H1 (cell line): ENCODE measurements around the gene ARL11. TPM values are rescaled to one million over a fixed set of nuclear protein-coding genes. Genes with fewer than 3 reads are reported as not detected.

Experiments
- CTCF ChIA-PET: fragments of 300-600 bp; sonication (Branson Sonifier 250); formaldehyde crosslinking; loops from one replicate; lab custom pipeline; 2021; ENCODE audit not compliant: partially characterized antibody; lab: Charles Lee
- POLR2A ChIA-PET: fragments of 300-600 bp; sonication (Branson Sonifier 250); formaldehyde crosslinking; loops from one replicate; lab custom pipeline; 2021; ENCODE audit warnings: inconsistent platforms; ENCODE audit not compliant: partially characterized antibody; lab: Charles Lee
- DNase-seq, 2 experiments: peaks; one replicate each; pipeline versions ENCODE4 v3.0.0 to v3.0.0-alpha.2; 2010 to 2022; ENCODE audit warnings: low spot score in 2 of 2, low read depth in 1 of 2, mixed read lengths in 1 of 2
- FAIRE-seq: peaks from 2 replicates; lab custom pipeline; 2011; peaks lifted over from hg19 to GRCh38; lab: Jason Lieb, UNC
- H2AFZ ChIP-seq: 2 replicates; pipeline ENCODE4 v1.8.1; 2012; ENCODE audit warnings: low read length, inconsistent platforms
- H2AK5ac ChIP-seq: 2 replicates; pipeline ENCODE4 v1.6.1; 2013; ENCODE audit warnings: low read depth, low read length
- H2BK120ac ChIP-seq: replicated peaks from 2 replicates; pipeline ENCODE3; 2013; ENCODE audit warnings: low read depth, low read length, inconsistent platforms
- H2BK12ac ChIP-seq: 2 replicates; pipeline ENCODE4 v1.6.1; 2013; ENCODE audit warnings: low read depth, low read length
- H2BK15ac ChIP-seq: 2 replicates; pipeline ENCODE4 v1.6.1; 2013; ENCODE audit warnings: low read length
- H2BK20ac ChIP-seq: 2 replicates; pipeline ENCODE4 v1.6.1; 2013; ENCODE audit warnings: low read length
- H2BK5ac ChIP-seq: 2 replicates; pipeline ENCODE4 v1.6.1; 2013; ENCODE audit warnings: low read depth, low read length
- H3K14ac ChIP-seq: 2 replicates; pipeline ENCODE4 v1.6.1; 2013; ENCODE audit warnings: inconsistent platforms; ENCODE audit not compliant: insufficient read length
- H3K18ac ChIP-seq: 2 replicates; pipeline ENCODE4 v1.6.1; 2013; ENCODE audit warnings: low read length; ENCODE audit errors: extremely low read depth
- H3K23ac ChIP-seq: 2 replicates; pipeline ENCODE4 v1.6.1; 2013; ENCODE audit warnings: inconsistent platforms; ENCODE audit not compliant: insufficient read length
- H3K23me2 ChIP-seq: 2 replicates; pipeline ENCODE4 v1.6.1; 2013; ENCODE audit warnings: low read depth, low read length
- H3K27ac ChIP-seq: 2 replicates; pipeline ENCODE4 v1.6.1; 2011; ENCODE audit warnings: low read depth, low read length, inconsistent platforms
- H3K27me3 ChIP-seq, 4 experiments: replicated peaks in 1 of 4; 1 replicate in 1 of 4; 2 replicates in 3 of 4; pipeline versions ENCODE4 v1.6.1 to v1.8.1; 2011 to 2013; ENCODE audit warnings: low read length in 3 of 4, mild to moderate bottlenecking in 3 of 4, inconsistent platforms in 2 of 4, mixed read lengths in 2 of 4, moderate library complexity in 1 of 4; ENCODE audit not compliant: control insufficient read depth in 3 of 4, insufficient read depth in 3 of 4; ENCODE audit errors: extremely low read depth in 1 of 4
- H3K36me3 ChIP-seq, 4 experiments: 2 replicates each; pipeline versions ENCODE4 v1.6.1 to v1.8.1; 2011 to 2013; ENCODE audit warnings: mild to moderate bottlenecking in 4 of 4, low read length in 3 of 4, moderate library complexity in 2 of 4, control low read depth in 1 of 4, inconsistent platforms in 1 of 4; ENCODE audit not compliant: insufficient read depth in 4 of 4, control insufficient read depth in 2 of 4
- H3K4ac ChIP-seq: replicated peaks from 2 replicates; pipeline ENCODE3; 2013; ENCODE audit warnings: low read length, low read depth, mixed read lengths, inconsistent platforms; ENCODE audit not compliant: insufficient read length
- H3K4me1 ChIP-seq, 4 experiments: replicated peaks in 1 of 4; 1 replicate in 1 of 4; 2 replicates in 3 of 4; pipeline versions ENCODE4 v1.6.1 to v1.8.1; 2011 to 2013; ENCODE audit warnings: low read length in 3 of 4, inconsistent platforms in 2 of 4, mixed read lengths in 1 of 4; ENCODE audit not compliant: insufficient read depth in 4 of 4, control insufficient read depth in 3 of 4
- H3K4me2 ChIP-seq, 2 experiments: 2 replicates each; pipeline versions ENCODE4 v1.6.1 to v1.8.1; 2011 to 2013; ENCODE audit warnings: low read depth in 2 of 2, low read length in 2 of 2, control low read depth in 1 of 2, inconsistent platforms in 1 of 2, mild to moderate bottlenecking in 1 of 2; ENCODE audit not compliant: insufficient read depth in 1 of 2
- H3K4me3 ChIP-seq, 4 experiments: fragments of 200-600, 300-600 bp in 1 of 4; sonication (generic), shearing (Covaris generic), sonication (Bioruptor Twin) in 1 of 4; 2 replicates each; pipeline versions ENCODE4 v1.5.1 to v1.8.1; 2011 to 2016; ENCODE audit warnings: low read length in 4 of 4, low read depth in 3 of 4, control low read depth in 2 of 4, inconsistent platforms in 2 of 4, mild to moderate bottlenecking in 2 of 4, mixed read lengths in 1 of 4, moderate library complexity in 1 of 4; ENCODE audit not compliant: insufficient read depth in 2 of 4; ENCODE audit errors: extremely low read depth in 1 of 4
- H3K56ac ChIP-seq: replicated peaks from 2 replicates; pipeline ENCODE3; 2013; ENCODE audit warnings: low read depth, mild to moderate bottlenecking, mixed read lengths, low read length, inconsistent platforms; ENCODE audit not compliant: insufficient read length
- H3K79me1 ChIP-seq: 2 replicates; pipeline ENCODE4 v1.6.1; 2013; ENCODE audit warnings: low read depth, low read length, control low read depth
- H3K79me2 ChIP-seq, 2 experiments: 2 replicates each; pipeline versions ENCODE4 v1.6.1 to v1.8.1; 2012 to 2013; ENCODE audit warnings: low read length in 2 of 2, mild to moderate bottlenecking in 2 of 2, inconsistent platforms in 1 of 2; ENCODE audit not compliant: insufficient read depth in 2 of 2, control insufficient read depth in 1 of 2
- H3K9ac ChIP-seq, 4 experiments: replicated peaks in 1 of 4; 1 replicate in 1 of 4; 2 replicates in 3 of 4; pipeline versions ENCODE4 v1.6.1 to v1.8.1; 2011 to 2013; ENCODE audit warnings: low read depth in 3 of 4, low read length in 3 of 4, control low read depth in 2 of 4, mild to moderate bottlenecking in 2 of 4, moderate library complexity in 2 of 4, inconsistent platforms in 1 of 4; ENCODE audit errors: extremely low read depth in 1 of 4
- H3K9me3 ChIP-seq, 2 experiments: 2 replicates each; pipeline versions ENCODE4 v1.6.1 to v1.8.1; 2012 to 2013; ENCODE audit warnings: mild to moderate bottlenecking in 2 of 2, moderate library complexity in 2 of 2, control low read depth in 1 of 2, inconsistent platforms in 1 of 2, low read depth in 1 of 2, low read length in 1 of 2, mixed read lengths in 1 of 2; ENCODE audit not compliant: insufficient read depth in 2 of 2
- H4K20me1 ChIP-seq, 2 experiments: replicated peaks in 1 of 2; 2 replicates each; pipeline versions ENCODE3 to v1.8.1; 2011 to 2013; ENCODE audit warnings: inconsistent platforms in 2 of 2, low read length in 2 of 2, mild to moderate bottlenecking in 1 of 2; ENCODE audit not compliant: insufficient read depth in 2 of 2, control insufficient read depth in 1 of 2
- H4K5ac ChIP-seq: 2 replicates; pipeline ENCODE4 v1.6.1; 2013; ENCODE audit warnings: low read length, low read depth, mixed read lengths, inconsistent platforms; ENCODE audit not compliant: insufficient read length
- H4K8ac ChIP-seq: 2 replicates; pipeline ENCODE4 v1.8.0; 2013; ENCODE audit warnings: mild to moderate bottlenecking, moderate library complexity, low read length, inconsistent platforms; ENCODE audit not compliant: insufficient read depth; ENCODE audit errors: extremely low read depth
- H4K91ac ChIP-seq: replicated peaks from 2 replicates; pipeline ENCODE3; 2013; ENCODE audit warnings: low read length, mixed read lengths, inconsistent platforms; ENCODE audit not compliant: insufficient read length
- ASH2L ChIP-seq: fragments of 200-600, 300-600 bp; sonication (generic); IDR thresholded peaks from one replicate; pipeline ENCODE4 v1.7.1; 2017; ENCODE audit warnings: low read length
- SIN3A ChIP-seq, 2 experiments: IDR thresholded peaks in 1 of 2; conservative IDR thresholded peaks in 1 of 2; 2 replicates each; pipeline ENCODE4 v1.6.1; 2011 to 2012; ENCODE audit warnings: low read length in 2 of 2, improper control_type of control experiment in 1 of 2, low read depth in 1 of 2, mild to moderate bottlenecking in 1 of 2
- WGBS, 2 experiments: shearing (Covaris generic) in 1 of 2; methylation state at CpG; one replicate each; pipeline versions ENCODE4 v1.1.6 to v1.1.7; 2013 to 2015; ENCODE audit warnings: low lambda C conversion rate in 2 of 2, mixed read lengths in 2 of 2, inconsistent platforms in 1 of 2, low coverage in 1 of 2, missing lambda C conversion rate in 1 of 2; ENCODE audit not compliant: insufficient replicate concordance in 2 of 2, insufficient coverage in 1 of 2, insufficient read length in 1 of 2; ENCODE audit errors: extremely low coverage in 1 of 2, missing lambda C conversion rate in 1 of 2; 5-methylcytosine and 5-hydroxymethylcytosine counted together
- polyA plus RNA-seq, 7 experiments: library from polyadenylated mRNA; depleted of rRNA in 3 of 7; stranded (reverse) in 5 of 7; unstranded in 2 of 7; fragments of >200 nt in 5 of 7; fragments of 200-250 nt in 2 of 7; gene quantifications; 1 replicate in 5 of 7; 2 replicates in 1 of 7; 4 replicates in 1 of 7; pipeline versions ENCODE4 v1.2.1 to v1.2.3, GENCODE V29; 2011 to 2013; ENCODE audit warnings: missing spikeins in 2 of 7, mixed read lengths in 2 of 7
- total RNA-seq: library from RNA; stranded (reverse); fragmentation: NEBNext Ultra II Directional; extraction: Animal tissue kit (Norgen Biotek cat#: 25700); gene quantifications from 2 replicates; pipeline ENCODE4 v1.2.1, GENCODE V29; 2021
- TF ChIP-seq, protein P1 (sequence below): IDR thresholded peaks from 2 replicates; pipeline ENCODE4 v1.6.1; 2011; ENCODE audit warnings: low read length, improper control_type of control experiment

The ARL11 gene
- total and polyA plus RNA-seq, 2 of the 8 experiments (the other 6 are each of a cell fraction or from before 2014, with no cell fraction given), result 0.45 to 0.52 TPM

DNA sequence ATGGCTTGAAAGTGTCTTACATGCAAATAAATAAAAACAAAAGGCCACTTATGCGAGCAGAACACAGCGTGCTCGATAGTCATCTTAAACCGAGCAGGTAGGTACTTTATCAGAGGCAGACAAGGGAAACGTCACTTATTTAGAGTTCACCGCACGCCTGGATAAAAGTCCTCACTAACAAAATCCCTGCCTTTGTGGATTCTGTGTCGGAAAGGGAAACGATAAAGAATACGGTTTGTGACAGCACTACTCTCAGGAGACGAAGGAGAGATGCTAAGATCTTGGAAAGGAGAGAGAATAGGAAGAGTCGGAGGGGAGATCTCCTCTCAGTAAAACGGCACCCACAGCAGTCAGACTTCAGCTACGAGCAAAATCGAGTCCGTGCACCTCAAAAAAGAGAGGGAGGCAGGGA is 43.5 kb upstream of the ARL11 start:
- Histone ChIP-seq H3K4me3 (peak overlapping the region; percentile 42 to 92 (median 74)), H3K14ac (no peak overlapping the region), H2AFZ (peak overlapping the region; percentile 65), H2AK5ac (no peak overlapping the region), H2BK5ac (no peak overlapping the region), H3K23me2 (peaks cover 11% of the 10 kb centered on the region), H3K4ac (no peak overlapping the region), H2BK15ac (no peak overlapping the region), H3K4me2 (peak overlapping the region; percentile 71 to 95), H2BK20ac (no peak overlapping the region), H3K4me1 (no peaks in the 10 kb centered on the region; a peak in 2 of 7 replicates), H3K9me3 (no peaks in the 10 kb centered on the region), H4K91ac (no peak overlapping the region), H3K36me3 (peaks cover 0 to 8% (median 2%) of the 10 kb centered on the region in 4 experiments; a peak in 4 of 8 replicates), H3K79me2 (peaks cover 0 to 15% of the 10 kb centered on the region in 2 experiments; a peak in 2 of 4 replicates), H3K27ac (peak overlapping the region; percentile 39; the same call in 1 of the 2 replicates), H3K9ac (peak overlapping the region; percentile 58 to 92 (median 74)), H2BK12ac (no peak overlapping the region), H3K56ac (peak overlapping the region; percentile 21), H4K8ac (peak overlapping the region; percentile 73; the same call in 1 of the 2 replicates), H4K5ac (no peak overlapping the region), H3K23ac (no peak overlapping the region), H2BK120ac (no peak overlapping the region), H3K79me1 (peaks cover 6% of the 10 kb centered on the region; the same call in 1 of the 2 replicates), H4K20me1 (peaks cover 0 to 7% of the 10 kb centered on the region in 2 experiments), H3K18ac (peak overlapping the region; percentile 78; the same call in 1 of the 2 replicates), H3K27me3 (no peaks in the 10 kb centered on the region)
- DNase-seq (no peak), FAIRE-seq (peak; percentile 50)
- CTCF ChIA-PET, result interaction anchor here (2.2 kb wide), 1 partner anchor 45 kb away, joined by 6 read pairs; no protein-coding TSS in a partner anchor
- WGBS, 2 experiments, result 2% methylated on average over 16 of the region's 16 CpGs; no CpG with 5 or more reads in 1 of the 2 experiments
- POLR2A ChIA-PET, result interaction anchor here (1.3 to 2.1 kb wide), 5 partner anchors 13 to 142 kb away, joined by 3 to 9 read pairs (median 6); partner anchors contain the start of gene PHF11
- TF ChIP-seq, protein P1, sequence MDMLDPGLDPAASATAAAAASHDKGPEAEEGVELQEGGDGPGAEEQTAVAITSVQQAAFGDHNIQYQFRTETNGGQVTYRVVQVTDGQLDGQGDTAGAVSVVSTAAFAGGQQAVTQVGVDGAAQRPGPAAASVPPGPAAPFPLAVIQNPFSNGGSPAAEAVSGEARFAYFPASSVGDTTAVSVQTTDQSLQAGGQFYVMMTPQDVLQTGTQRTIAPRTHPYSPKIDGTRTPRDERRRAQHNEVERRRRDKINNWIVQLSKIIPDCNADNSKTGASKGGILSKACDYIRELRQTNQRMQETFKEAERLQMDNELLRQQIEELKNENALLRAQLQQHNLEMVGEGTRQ, result no peak
- TF ChIP-seq SIN3A (conservative IDR thresholded peaks at IDR 0.05 in 1 of 2, IDR thresholded peaks at IDR 0.05 in 1 of 2; ENCODE audit: low read depth in 1 of 2, low read length in 2 of 2) (0 out of 4 replicates have a peak, but pooled peaks of 1 of the 2 experiments have one; percentile 32), ASH2L (no peak)
